Right cardiac atrium (tissue), 5 donors: ENCODE results near the gene MAPKBP1. TPM values are rescaled to one million over a fixed set of nuclear protein-coding genes. Genes with fewer than 3 reads are reported as not detected.

Experiments
- ATAC-seq, 2 donors: fragments of 200-7000 bp; cut with Tn5 transposase; one replicate each; pipeline versions ENCODE4 v1.8.0 to v1.9.1; 2020; ENCODE audit warnings: moderate library complexity in 2 of 2, mild to moderate bottlenecking in 1 of 2
- DNase-seq, 3 donors: peaks; one replicate each; pipeline ENCODE4 v3.0.0-alpha.2; 2020
- H3K27ac ChIP-seq: one replicate; pipeline ENCODE4 v1.5.1; 2013; ENCODE audit warnings: mild to moderate bottlenecking, low read length, control low read depth, moderate library complexity
- H3K27me3 ChIP-seq: one replicate; pipeline ENCODE4 v1.6.1; 2013; ENCODE audit not compliant: control insufficient read depth, insufficient read depth
- H3K4me1 ChIP-seq: one replicate; pipeline ENCODE4 v1.6.1; 2013; ENCODE audit warnings: low read length; ENCODE audit not compliant: control insufficient read depth, insufficient read depth
- H3K4me3 ChIP-seq: one replicate; pipeline ENCODE4 v1.5.1; 2013; ENCODE audit warnings: low read length, control low read depth
- H3K9me3 ChIP-seq: one replicate; pipeline ENCODE4 v1.6.1; 2013; ENCODE audit warnings: low read length; ENCODE audit not compliant: control insufficient read depth
- WGBS: extraction: QIAGEN DNeasy Blood & Tissue Kit; methylation state at CpG from one replicate; pipeline ENCODE4 v1.1.7; 2013; 5-methylcytosine and 5-hydroxymethylcytosine counted together
- intact Hi-C, 4 donors: fragments of 100-400 bp; cut with DNase I; formaldehyde crosslinking; loops; one replicate each; pipeline versions ENCODE4 v1.11.0 to v1.14.0; 2022 to 2023
- polyA plus RNA-seq: library from polyadenylated mRNA; stranded (reverse); fragments of 200-250 nt; gene quantifications from one replicate; pipeline ENCODE4 v1.2.3, GENCODE V29; 2013
- total RNA-seq, 4 donors: library from RNA; stranded (reverse); fragmentation: NEBNext Ultra II Directional; extraction: Animal tissue kit (Norgen Biotek cat#: 25700); gene quantifications; one replicate each; pipeline ENCODE4 v1.2.1, GENCODE V29; 2021
- donor health status: healthy with polysubstance abuse.
- donor health status: DM: no; HTN: yes; CAD: no.
- donor health status: DM: no; HTN: no; CAD: no.
- donor health status: DM: no; HTN: yes; CAD: no; lungs with severe emphysema.
- donor health status: DM: yes; HTN: yes; CAD: no.

The MAPKBP1 gene
- total and polyA plus RNA-seq, 5 donors, result 11.2 to 20.4 (median 19.2) TPM

DNA sequence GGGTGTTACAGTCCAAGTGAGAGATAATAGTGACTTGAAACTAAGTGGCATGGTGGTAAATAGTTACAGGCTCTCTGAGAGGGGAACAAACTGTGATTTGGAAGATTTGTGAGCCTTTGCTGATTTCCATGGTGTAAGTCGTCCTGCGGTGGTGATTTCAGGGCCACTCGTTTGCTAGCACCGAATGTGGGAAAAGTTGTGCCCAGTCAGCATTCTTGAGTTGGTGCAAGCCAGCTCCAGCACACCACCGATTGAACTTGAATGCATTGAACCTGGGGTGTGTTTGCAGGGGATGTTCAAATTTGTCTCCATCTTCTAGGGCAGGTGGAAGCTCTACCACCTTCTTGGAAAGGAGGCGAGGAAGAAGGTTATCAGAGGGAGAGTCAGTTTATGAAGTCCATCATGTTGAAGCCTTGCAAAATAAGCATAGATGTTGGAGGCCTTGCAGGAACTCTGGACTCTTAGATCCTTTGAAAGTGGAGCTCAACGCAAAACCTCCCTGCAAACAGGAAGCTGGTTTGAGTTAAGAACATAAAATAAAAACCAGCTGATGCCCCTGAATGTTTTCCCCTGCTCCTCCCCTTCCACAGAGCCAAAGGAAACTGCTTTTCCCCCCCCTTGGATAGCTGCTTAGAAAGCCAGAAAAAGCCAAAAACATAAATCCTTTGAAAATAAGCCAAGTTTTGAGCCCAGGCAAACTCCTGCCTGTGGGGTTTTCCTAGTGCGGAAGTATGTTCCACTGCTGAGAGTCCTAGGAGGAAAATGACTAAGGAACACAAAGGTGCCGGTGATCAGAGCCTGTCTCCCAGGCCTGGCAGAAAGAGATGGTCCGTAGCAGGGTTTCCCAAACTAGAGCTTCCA is 21.9 kb downstream of the MAPKBP1 start:
- H3K27me3 ChIP-seq, result no peaks in the 10 kb centered on the region
- no peak overlapping the region for H3K27ac ChIP-seq
- peak; percentile 54 to 66 for ATAC-seq
- intact Hi-C loops, result no loop called here
- no peak for DNase-seq
- H3K4me3 ChIP-seq, result no peak overlapping the region
- 61% methylated on average over 10 of the region's 10 CpGs for WGBS
- H3K4me1 ChIP-seq, result peaks cover 10% of the 10 kb centered on the region
- H3K9me3 ChIP-seq, result no peaks in the 10 kb centered on the region

DNA sequence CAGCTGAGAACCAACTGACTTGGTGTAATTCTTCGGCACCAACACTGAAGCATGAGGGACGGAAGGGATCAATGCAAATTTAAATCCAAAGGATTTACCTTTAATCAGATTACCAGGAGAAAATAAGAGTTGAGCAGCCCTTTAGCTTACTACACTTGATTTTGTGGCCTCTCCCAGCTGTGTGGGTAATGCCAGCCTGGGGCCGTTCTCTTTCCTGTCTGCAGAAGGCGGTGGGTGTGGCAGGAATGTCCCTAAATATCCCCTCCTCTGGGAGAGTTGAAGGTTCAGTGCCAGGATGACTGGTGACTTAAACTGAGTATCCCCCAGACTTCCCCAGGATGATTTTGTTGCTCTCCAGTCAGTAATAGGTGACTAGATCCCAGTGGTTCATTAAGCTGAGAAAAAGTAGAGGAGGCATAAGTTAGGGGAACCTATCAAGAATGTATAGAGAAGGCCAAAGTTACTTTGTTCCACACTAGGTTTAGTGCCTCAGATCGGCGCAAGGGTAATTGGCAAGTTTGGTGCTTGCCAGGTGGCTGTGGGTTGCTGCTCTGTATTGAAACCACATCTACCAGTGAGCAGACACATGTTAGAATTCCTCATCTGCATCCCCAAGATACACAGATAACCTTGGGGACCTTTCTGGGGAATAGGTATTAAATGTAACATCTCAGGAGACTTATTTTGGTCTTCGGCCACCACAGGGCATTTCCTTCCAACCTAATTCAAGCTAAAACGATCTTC is 23.1 kb downstream of the MAPKBP1 start:
- Histone ChIP-seq H3K4me1 (peaks cover 7% of the 10 kb centered on the region), H3K27me3 (no peaks in the 10 kb centered on the region), H3K9me3 (no peaks in the 10 kb centered on the region), H3K27ac (no peak overlapping the region), H3K4me3 (no peak overlapping the region)
- intact Hi-C loops, result no loop called here
- WGBS, result 83% methylated on average over 8 of the region's 8 CpGs
- DNase-seq (no peak), ATAC-seq (no peak)

GRCh38 chr15:41798607-41799487 is 24.6 kb downstream of the MAPKBP1 start:
- intact Hi-C loops, result no loop called here
- DNase-seq (no peak), ATAC-seq (peak in 1 of 2 donors; percentile 56)
- Histone ChIP-seq H3K4me3 (no peak overlapping the region), H3K9me3 (no peaks in the 10 kb centered on the region), H3K27ac (no peak overlapping the region), H3K4me1 (peaks cover 5% of the 10 kb centered on the region), H3K27me3 (no peaks in the 10 kb centered on the region)
- 76% methylated on average over 9 of the region's 9 CpGs for WGBS

- Histone ChIP-seq H3K4me3 (no peak overlapping the region), H3K4me1 (peaks cover 6% of the 10 kb centered on the region), H3K27me3 (no peaks in the 10 kb centered on the region), H3K9me3 (no peaks in the 10 kb centered on the region), H3K27ac (no peak overlapping the region)
- ATAC-seq (no peak), DNase-seq (no peak)
- intact Hi-C loops, result no loop called here
- 83% methylated on average over 5 of the region's 5 CpGs for WGBS
These were observed 25.2 kb downstream of the MAPKBP1 start for GRCh38 chr15:41799488-41799805.

GRCh38 chr15:41801185-41801584 is 26.9 kb downstream of the MAPKBP1 start:
- intact Hi-C loops, result no loop called here
- ATAC-seq (no peak), DNase-seq (no peak)
- no peaks in the 10 kb centered on the region for H3K9me3 ChIP-seq
- 89% methylated on average over 3 of the region's 3 CpGs for WGBS
- no peaks in the 10 kb centered on the region for H3K27me3 ChIP-seq
- no peak overlapping the region for H3K27ac ChIP-seq
- no peak overlapping the region for H3K4me3 ChIP-seq
- H3K4me1 ChIP-seq, result peaks cover 8% of the 10 kb centered on the region

- intact Hi-C loops, result no loop called here
- peaks cover 13% of the 10 kb centered on the region for H3K4me1 ChIP-seq
- ATAC-seq, result no peak
- H3K4me3 ChIP-seq, result no peak overlapping the region
- no peaks in the 10 kb centered on the region for H3K9me3 ChIP-seq
- no peaks in the 10 kb centered on the region for H3K27me3 ChIP-seq
- no peak overlapping the region for H3K27ac ChIP-seq
- no peak for DNase-seq
- 94% methylated on average over 3 of the region's 3 CpGs for WGBS
These were observed 27.7 kb downstream of the MAPKBP1 start for GRCh38 chr15:41801850-41802455.

GRCh38 chr15:41804361-41804760 is 30.1 kb downstream of the MAPKBP1 start:
- no peak for DNase-seq
- Histone ChIP-seq H3K4me1 (peaks cover 8% of the 10 kb centered on the region), H3K4me3 (no peak overlapping the region), H3K9me3 (no peaks in the 10 kb centered on the region), H3K27me3 (no peaks in the 10 kb centered on the region), H3K27ac (no peak overlapping the region)
- WGBS, result 90% methylated on average over 2 of the region's 2 CpGs
- intact Hi-C loops, result no loop called here
- peak in 1 of 2 donors; percentile 24 for ATAC-seq

- Histone ChIP-seq H3K4me3 (no peak overlapping the region), H3K27ac (no peak overlapping the region), H3K9me3 (no peaks in the 10 kb centered on the region), H3K4me1 (peaks cover 8% of the 10 kb centered on the region), H3K27me3 (no peaks in the 10 kb centered on the region)
- WGBS, result 72% methylated on average over 8 of the region's 8 CpGs
- intact Hi-C loops, result no loop called here
- no peak for DNase-seq
- peak; percentile 35 to 53 for ATAC-seq
These were observed 30.8 kb downstream of the MAPKBP1 start for GRCh38 chr15:41804916-41805666.

GRCh38 chr15:41805711-41806110 is 31.4 kb downstream of the MAPKBP1 start:
- ATAC-seq (no peak), DNase-seq (no peak)
- intact Hi-C loops, result no loop called here
- Histone ChIP-seq H3K4me1 (peaks cover 8% of the 10 kb centered on the region), H3K4me3 (no peak overlapping the region), H3K9me3 (no peaks in the 10 kb centered on the region), H3K27me3 (no peaks in the 10 kb centered on the region), H3K27ac (no peak overlapping the region)
- 88% methylated on average over 3 of the region's 3 CpGs for WGBS
